Stimulated activated CD8-positive, alpha-beta memory T cell treated with anti-CD3 and anti-CD28 coated beads, Interleukin-4, amount 100 ng/mL, for 24 hours (primary cell): ENCODE measurements around the gene NTHL1.
A peak's percentile ranks its signal among the peaks of the same experiment; 100 is the strongest.
"Not testable (repeated sequence)": the region's sequence is repeated elsewhere in the genome, so short reads cannot be mapped to it uniquely, and the experiment has no call there.

Source experiments
- DNase-seq: peaks from one replicate; pipeline ENCODE4 v3.0.0-alpha.2; 2020; ENCODE audit warnings: low read depth

Gene NTHL1

GRCh38 chr16:2028146-2028545 lies 19.5 kb downstream of the NTHL1 start:
- DNase-seq = no peak

DNA sequence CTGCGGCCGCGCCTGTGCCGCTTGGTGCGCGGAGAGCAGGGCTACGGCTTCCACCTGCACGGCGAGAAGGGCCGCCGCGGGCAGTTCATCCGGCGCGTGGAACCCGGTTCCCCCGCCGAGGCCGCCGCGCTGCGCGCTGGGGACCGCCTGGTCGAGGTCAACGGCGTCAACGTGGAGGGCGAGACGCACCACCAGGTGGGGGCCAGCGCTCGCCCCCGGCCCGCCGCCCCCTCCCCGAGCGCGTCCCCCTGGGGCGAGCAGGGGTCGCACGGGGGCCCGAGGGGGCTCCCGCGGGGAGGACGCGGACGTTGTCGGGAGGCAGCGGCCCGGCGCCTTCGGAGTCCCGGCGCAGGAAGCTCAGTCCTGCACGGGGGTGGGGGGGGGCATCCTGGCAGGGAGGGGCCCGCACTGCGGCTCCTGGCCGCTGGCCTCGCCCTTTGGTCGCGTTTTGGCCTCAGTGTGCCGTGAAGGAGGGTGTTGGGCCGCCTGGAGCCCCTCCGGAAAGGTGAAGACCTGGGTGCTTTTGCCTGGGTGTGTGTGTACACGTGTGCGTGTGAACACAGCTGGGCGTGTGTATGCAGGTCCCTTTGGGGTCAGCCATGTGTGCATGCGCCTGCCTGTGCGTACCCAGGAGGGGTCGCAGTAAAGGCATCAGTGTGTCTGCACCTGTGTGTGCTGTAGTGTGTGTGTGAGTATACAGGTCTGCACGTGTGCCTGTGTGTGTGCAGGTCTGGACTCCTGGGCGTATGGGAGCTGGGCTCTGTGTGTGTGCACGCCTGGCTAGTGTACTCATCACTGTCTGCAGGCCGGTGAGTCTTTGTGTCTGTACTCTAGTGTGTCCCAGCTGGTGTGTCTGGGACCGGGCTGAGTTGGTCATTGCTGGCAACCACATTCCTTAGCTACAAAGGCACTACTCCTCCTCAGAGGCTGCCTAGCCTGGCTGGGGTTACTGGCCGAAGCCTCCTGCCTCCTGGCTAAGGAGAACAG lies 20.3 kb downstream of the NTHL1 start:
- no peak for DNase-seq

- DNase-seq = no peak
These were observed 21.1 kb downstream of the NTHL1 start, which contains the start of gene NHERF2 for GRCh38 chr16:2026461-2027023. TSS of gene NHERF2 (plus strand) at chr16:2026902. CDS start at chr16:2027006, 104 bp downstream.

GRCh38 chr16:2025878-2026460 lies 21.7 kb downstream of the NTHL1 start:
- DNase-seq = no peak

- DNase-seq = no peak
These were observed 22.4 kb downstream of the NTHL1 start for GRCh38 chr16:2025251-2025650.

DNA sequence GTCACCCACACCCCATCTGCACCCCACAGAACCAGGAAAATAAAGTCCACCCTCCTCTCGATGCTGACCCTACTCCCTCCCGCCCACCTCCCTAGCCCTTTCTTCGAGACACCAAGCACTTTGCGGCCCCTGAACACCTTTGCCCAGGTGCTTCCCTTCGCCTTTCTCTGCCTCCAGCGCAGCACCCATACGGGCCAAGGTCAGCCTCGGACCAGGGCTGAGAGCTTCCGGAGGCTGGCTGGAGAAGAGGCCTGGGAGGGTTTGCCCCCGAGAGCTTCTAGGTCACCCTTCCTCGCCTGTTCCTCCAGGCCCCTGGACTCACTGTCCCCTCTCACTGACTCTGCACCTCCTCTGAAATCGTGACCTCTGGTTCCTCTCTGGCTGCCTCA lies 23.6 kb downstream of the NTHL1 start:
- DNase-seq = no peak

DNA sequence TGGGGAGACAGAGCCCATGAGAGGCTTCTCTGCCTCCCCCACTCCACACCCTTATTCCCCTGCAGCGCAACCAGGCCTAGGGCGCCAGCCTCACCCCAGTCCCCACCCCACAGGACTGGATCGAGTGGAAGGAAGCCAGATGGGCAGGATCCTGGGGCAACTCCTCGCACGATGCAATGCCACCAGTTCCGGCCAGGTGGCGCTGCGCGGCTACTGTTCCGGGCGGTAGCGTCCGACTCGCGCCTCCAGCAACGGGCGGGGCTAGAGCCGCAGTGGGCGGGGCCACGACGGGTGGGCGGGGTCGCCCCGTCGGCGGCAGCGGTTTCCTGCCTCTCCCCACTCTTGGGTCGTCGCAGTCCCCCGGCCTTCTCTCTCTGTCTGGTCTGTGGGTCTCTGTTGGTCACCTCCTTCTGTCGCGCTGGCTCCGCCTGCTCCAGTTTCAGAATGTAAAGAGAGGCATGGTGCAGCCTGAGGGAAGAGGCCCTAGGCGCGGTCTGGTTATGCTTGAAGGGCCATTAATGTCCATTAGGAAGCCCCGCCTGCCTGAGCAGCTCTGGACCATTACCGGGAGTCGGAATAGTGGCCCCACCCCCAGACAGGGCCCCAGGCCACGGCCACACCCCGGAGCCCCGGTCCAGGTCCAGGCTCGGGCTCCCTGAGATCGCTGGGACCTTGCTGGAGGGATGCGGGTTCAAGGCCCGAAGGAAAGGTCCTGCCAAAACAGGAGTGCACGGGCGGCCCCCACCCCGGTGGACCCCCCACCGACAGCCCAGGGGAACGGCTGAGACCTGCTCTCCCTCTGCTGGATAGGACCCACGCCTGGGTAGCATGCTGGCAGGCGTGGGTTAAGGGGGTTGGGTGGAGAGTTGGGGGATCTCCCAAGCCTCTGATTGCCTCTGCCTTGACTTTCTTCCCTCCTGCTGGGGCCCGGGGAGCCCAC lies 24.3 kb downstream of the NTHL1 start:
- DNase-seq = peak; percentile 94

- DNase-seq = no peak
These were observed 24.9 kb downstream of the NTHL1 start for GRCh38 chr16:2022723-2023091.

- no peak for DNase-seq
These were observed 27.5 kb downstream of the NTHL1 start for GRCh38 chr16:2019921-2020831.

DNA sequence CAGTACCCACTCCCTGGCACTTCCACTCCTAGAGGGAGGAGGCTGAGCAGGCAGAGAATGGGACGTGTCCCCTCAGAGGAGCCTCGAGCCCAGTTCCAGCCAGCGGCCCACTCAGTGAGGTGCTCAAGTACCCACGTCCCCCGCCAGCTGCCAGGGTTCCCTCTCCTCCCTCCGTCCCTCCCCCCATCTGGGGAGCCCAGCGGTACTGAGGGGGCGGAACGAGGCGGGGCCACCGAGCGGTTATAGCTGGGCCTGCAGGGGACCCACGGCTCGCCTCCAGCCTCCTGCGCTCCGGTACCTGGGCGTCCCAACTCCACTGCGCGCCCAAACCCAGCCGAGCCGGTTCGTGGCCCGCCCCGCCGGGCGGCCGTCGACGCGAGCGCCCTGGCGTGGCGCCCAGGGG lies 28.1 kb downstream of the NTHL1 start, which contains the start of gene NPW:
Gene NPW, plus strand, starts transcription at position 268 of the 403 bp plus-strand sequence.
- DNase-seq = peak; percentile 41

GRCh38 chr16:2016407-2016922 lies 31.2 kb downstream of the NTHL1 start:
- no peak for DNase-seq

GRCh38 chr16:2015947-2016208 lies 31.8 kb downstream of the NTHL1 start:
- no peak for DNase-seq

DNA sequence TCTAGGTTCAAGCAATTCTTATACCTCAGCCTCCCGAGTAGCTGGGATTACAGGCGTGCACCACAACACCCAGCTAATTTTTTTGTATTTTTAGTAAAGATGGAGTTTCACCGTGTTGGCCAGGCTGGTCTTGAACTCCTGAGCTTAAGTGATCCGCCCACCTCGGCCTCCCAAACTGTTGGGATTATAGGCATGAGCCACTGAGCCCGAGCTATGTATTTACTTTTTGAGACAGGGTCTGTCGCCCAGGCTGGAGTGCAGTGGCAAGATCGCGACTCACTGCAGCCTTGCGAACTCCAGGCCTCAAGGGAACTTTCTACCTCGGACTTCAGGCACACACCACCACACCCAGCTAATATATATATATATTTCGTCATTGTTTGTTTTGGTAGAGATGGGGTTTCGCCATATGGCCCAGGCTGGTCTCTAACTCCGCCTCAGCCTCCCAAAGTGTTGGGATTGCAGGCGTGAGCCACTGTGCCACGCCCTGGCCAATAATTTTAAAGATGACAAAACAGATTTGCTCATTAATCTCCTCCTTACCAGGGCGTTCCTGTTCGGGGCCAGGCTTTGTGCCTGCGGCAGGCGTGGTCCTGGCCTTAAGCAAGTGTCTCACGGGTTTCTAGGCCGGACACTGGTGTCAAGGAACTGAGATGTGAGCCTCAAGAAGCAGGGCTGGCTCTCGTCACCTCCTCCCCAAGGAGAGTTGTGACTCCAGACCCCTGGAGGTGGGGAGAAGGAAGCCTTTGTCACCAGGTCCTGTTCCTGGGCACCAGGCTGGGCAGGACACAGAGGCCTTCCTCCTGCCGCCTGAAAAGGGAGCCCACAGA lies 32.3 kb downstream of the NTHL1 start:
- DNase-seq = no peak

DNA sequence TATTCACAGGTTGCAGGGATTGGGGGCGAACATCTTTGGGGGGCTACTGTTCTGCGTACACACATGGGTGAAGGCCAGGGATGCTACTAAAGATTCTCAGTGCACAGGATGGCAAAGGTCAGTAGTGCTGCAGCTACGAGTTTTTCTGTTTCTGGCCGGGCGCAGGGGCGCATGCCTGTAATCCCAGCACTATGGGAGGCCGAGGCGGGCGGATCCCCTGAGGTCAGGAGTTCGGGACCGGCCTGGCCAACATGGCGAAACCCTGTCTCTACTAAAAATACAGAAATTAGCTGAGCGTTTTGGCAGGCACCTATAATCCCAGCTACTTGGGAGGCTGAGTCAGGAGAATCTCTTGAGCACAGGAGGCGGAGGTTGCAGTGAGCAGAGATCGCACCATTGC lies 34.1 kb downstream of the NTHL1 start:
- DNase-seq = no peak

- not testable (repeated sequence) for DNase-seq
These were observed 35.9 kb downstream of the NTHL1 start for GRCh38 chr16:2011726-2012125.

GRCh38 chr16:2009791-2010510 lies 37.7 kb downstream of the NTHL1 start, which contains the start of gene ZNF598:
TSS of gene ZNF598 (minus strand) at chr16:2009821.
- DNase-seq = peak; percentile 71

GRCh38 chr16:2009164-2009711 lies 38.4 kb downstream of the NTHL1 start:
- no peak for DNase-seq

DNA sequence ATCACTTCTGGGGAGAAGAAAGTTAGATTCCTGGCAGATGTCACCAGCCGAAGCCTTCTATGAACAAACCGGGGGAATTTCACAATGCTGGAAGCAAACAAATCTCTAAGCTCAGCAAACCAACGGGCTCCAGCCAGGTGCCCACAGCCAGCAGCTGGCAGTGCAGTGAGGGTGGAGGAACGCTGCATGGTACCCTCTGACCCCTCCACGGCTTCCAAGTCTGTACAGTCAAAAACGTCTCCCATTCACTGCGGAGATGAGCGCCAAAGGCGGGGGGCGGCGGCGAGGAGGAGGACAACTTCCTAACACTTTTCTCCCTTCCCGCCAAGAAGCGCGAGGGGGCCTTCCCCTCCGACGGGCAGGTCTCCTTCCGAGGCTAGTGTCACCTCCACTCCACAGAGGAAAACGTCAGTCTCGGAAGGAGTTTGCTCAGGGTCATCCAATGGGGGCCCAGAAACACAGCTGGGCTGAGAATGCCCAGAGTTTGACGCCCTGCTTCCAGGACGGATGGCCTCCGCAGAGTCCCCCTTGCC lies 38.9 kb downstream of the NTHL1 start:
- no peak for DNase-seq
